C4-2B (cell line): ENCODE measurements around the gene CHCHD1.

Source experiments
- ZFX ChIP-seq: fragments of 450-650 bp; IDR thresholded peaks from 2 replicates; pipeline ENCODE4 v1.6.1; 2017
- TF ChIP-seq, protein P1 (sequence below): fragments of 450-650 bp; conservative IDR thresholded peaks from 2 replicates; pipeline ENCODE4 v1.5.1; 2017; ENCODE audit warnings: mild to moderate bottlenecking

DNA sequence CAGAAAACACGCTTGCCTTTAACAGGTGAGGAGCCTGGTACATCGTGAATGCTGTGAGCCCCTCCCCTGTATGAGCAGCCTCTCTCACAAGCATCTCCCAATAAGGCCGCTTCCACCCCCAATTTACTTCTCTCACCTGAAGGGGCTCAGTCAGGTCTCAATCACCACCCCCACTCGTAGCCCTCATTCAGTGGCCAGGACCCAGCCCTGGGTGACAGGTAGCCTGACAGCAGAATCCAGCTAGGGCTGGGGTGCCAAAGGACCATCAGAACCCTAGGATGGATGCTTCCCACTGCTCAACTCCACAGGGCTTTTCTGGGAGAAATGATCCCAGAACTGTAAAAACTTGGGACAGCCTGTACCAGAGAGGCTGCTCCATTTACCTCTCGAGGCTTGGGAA lies 36.0 kb downstream of the CHCHD1 start:
- TF ChIP-seq, protein P1, sequence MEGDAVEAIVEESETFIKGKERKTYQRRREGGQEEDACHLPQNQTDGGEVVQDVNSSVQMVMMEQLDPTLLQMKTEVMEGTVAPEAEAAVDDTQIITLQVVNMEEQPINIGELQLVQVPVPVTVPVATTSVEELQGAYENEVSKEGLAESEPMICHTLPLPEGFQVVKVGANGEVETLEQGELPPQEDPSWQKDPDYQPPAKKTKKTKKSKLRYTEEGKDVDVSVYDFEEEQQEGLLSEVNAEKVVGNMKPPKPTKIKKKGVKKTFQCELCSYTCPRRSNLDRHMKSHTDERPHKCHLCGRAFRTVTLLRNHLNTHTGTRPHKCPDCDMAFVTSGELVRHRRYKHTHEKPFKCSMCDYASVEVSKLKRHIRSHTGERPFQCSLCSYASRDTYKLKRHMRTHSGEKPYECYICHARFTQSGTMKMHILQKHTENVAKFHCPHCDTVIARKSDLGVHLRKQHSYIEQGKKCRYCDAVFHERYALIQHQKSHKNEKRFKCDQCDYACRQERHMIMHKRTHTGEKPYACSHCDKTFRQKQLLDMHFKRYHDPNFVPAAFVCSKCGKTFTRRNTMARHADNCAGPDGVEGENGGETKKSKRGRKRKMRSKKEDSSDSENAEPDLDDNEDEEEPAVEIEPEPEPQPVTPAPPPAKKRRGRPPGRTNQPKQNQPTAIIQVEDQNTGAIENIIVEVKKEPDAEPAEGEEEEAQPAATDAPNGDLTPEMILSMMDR: no peak
- no peak for TF ChIP-seq ZFX
